GM21381 (cell line): ENCODE results near the gene DOCK1.

Experiments
- ATAC-seq: cut with Tn5 transposase; IDR thresholded peaks from one replicate; pipeline ENCODE4 v1.9.1; 2021; ENCODE audit warnings: mild to moderate bottlenecking, moderate library complexity; ENCODE audit not compliant: unreplicated experiment

DOCK1 gene

DNA sequence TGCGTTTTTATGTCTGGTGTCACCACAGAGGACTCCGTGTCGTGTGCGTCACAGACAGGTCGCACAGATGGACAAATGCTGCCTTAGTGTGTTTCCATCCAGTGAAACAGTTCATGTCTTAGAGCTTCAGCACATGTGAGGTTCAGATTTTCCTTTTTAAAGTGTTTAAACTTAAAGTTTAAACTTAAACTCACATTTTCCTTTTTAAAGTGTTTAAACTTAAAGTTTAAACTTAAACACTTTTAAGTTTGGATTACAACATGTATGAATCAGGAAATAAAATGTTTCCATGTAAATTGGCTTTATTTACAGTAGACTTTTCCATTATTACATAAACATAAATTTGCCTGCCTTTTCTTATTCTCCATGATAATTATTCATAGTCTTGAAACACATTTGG lies 223.9 kb downstream of the DOCK1 start:
- no peak for ATAC-seq

GRCh38 chr10:127132451-127132850 lies 227.2 kb downstream of the DOCK1 start:
- no peak for ATAC-seq

DNA sequence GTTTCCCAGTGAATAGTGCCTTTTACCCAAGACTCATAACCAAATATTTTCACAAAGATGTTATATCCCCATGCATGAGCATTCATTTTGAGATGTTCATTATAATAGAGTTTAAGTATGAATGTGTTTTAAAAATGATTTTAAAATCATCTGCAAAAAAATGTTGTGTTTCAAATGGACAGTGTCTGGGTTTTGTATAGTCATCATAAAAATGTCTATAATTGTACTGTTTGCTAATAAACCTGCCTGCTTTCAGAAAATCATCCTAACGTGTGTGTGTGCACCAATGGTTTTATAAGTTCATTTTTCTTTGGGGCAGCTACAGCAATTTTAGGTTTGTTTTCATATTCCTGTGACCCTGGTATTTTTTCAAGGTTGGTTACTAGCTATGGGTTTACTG lies 228.0 kb downstream of the DOCK1 start:
- no peak for ATAC-seq

DNA sequence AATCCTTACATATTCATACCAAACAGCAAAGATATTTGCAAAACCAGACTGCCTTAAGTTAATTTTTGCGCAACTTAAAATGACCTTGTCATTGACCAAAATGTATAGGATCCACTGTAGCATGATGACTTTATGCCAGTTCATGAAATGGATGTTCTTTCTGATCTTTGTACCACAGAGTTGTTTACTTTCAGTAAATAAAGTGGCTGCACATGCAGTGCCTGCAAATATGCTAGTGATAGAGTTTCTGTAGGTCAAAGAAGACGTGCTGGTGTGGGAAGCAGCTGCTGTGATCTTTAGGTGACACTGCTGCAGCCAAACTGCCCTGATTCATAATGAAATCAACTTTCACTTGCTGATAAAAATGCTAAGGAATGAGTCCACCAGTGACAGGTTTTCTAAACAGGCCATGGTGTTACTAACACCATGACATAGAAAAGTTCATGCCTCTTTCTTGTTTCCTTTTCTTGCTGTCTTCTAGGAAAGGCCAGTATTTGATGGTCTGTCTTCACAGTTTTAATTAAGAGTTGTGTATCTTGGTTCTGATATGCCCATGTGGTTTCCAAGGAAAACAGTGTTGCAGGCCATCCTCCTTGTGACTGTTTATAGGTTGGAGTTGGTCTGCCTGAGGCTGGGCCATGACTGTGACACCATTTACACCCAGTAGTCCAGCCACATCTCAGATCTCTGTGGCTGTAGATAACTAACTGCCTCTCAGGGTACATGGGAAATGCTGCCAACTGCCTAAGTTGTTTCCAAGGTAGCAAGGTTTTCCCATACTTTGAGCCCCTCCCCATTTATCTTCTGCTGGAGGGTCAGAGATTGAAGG lies 228.7 kb downstream of the DOCK1 start:
- ATAC-seq: no peak

DNA sequence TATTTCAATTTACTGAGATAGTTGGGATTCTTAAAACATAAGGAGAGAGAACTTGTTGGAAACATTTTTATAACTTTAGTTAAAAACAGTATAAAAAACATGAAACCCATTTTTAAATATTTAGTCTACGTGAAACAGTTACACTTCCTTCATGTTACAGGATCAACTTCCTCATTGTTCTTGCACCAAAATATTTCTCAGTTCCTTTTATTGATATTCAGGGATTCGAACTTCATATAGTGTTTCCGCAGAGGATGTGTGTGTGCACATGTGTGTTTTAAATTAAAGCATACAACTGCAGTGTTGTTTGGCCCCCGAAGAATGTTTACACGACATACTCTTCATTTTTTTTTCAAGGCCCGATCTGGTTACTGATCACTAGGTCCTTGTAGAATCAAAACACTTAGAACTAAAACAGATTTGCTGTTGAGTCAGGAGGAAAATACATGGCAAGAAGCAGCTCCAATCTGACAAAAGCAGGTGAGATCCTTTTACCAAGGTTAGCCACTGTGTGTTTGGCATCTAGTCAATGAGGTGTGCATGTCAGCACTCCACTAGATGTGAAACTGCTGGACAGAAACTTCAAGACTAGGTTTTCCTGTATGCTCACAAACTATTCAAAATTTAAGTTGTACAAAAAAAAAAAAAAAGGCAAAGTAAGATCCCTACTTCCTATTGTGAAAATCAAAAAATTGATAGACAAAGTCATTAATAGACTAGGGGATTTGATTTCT lies 230.8 kb downstream of the DOCK1 start:
- ATAC-seq: no peak

DNA sequence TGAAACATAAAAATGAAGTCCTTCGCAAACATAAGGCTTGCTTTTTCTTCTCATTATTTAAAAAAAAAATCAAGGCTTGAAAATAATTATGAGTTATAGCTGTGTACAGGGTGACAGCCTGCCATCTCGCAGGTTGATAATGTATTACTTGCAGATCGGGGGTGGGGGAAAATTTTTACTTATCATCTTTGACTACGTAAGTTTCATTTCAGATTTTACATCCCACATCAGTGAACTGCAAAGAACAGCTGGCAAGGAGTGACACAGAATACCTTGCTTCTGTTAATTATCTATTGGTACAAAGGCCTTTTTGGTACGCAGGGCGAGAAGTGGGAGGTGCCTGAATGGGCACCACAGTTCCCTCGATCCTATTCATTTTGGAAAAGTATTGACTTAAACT lies 232.2 kb downstream of the DOCK1 start:
- ATAC-seq: no peak

GRCh38 chr10:127142136-127142535 lies 236.9 kb downstream of the DOCK1 start:
- ATAC-seq: no peak

DNA sequence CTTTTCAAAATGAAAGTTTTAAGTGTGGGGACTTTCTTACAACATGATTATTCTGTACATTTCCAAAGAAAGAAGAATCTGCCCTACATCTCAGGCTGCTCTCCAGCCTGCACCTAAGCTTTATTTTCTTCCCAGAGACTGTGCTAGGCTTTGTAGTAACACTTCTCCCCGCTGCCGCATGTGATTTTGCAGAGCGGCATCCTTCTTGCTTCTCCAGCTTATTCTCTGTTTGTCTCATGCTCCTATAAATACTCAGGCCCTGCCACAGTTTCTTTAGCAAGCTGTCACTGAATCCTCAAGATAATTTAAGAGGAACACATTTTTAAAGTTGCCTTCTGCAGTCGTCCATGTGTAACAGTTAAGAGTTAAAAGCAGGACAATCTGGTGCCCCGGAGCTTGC lies 237.6 kb downstream of the DOCK1 start:
- ATAC-seq: no peak

DNA sequence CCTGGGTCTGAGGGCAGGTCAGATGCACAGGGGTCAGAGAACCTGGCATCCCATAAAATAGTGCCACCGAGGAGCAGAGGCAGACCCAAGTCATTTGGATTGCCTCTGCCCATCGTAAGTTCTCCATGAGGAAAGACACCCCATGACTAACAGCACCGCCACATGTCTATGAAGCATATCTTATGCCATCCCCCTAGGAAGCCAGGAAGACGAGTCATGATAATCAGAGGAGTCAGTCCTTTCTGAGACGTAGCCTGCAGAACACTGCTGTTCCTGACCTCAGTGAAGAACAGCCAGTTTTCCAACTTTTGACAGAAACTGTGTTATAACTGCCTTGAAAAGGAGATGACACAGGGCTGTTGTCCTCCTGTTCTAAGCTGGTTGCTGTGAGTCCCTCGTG lies 239.9 kb downstream of the DOCK1 start:
- ATAC-seq: no peak

DNA sequence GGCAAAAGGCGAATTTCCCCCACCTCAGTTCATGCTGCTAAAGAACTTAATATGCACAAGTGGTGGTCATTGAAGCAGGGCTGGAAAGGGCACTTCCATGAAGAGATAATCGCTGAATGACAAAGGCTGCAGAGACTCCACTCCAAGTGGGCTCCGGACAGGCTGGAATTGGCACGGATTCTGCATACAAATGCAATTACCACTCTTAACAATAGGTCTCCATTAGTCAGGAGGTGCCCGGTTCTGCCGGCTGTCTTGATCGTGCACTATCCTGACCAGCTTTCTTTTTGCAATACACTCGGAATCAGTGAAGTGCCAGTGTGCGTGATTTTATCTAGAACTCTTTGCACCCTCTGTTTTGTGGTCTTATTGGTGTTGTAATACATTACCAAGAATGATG lies 241.4 kb downstream of the DOCK1 start:
- no peak for ATAC-seq

GRCh38 chr10:127148066-127148932 lies 243.1 kb downstream of the DOCK1 start:
- no peak for ATAC-seq

GRCh38 chr10:127148933-127149220 lies 243.6 kb downstream of the DOCK1 start:
- no peak for ATAC-seq

- ATAC-seq: no peak
These were observed 244.4 kb downstream of the DOCK1 start for GRCh38 chr10:127149501-127150081.

GRCh38 chr10:127150136-127150535 lies 244.9 kb downstream of the DOCK1 start:
- no peak for ATAC-seq

DNA sequence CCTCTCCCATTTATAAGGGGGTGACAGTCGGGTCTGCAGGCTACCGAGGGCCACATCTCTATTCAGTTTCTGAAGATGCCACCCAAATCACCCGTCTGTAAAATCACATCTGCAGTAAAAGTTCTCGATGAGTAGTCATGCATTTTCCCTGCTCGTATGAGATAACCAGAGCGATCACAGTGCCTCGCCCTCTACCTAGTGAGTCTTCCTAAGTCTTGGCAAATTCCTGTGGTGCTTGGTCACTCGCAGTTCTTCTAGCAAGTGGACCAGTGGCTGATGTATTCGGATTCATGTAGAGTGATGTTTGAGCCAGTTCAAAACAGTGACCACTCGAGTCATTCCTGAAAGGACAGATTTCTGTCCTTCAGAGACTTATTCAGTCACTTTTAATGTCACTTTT lies 246.3 kb downstream of the DOCK1 start:
- ATAC-seq: no peak

- ATAC-seq: no peak
These were observed 246.9 kb downstream of the DOCK1 start for GRCh38 chr10:127151981-127152699.

DNA sequence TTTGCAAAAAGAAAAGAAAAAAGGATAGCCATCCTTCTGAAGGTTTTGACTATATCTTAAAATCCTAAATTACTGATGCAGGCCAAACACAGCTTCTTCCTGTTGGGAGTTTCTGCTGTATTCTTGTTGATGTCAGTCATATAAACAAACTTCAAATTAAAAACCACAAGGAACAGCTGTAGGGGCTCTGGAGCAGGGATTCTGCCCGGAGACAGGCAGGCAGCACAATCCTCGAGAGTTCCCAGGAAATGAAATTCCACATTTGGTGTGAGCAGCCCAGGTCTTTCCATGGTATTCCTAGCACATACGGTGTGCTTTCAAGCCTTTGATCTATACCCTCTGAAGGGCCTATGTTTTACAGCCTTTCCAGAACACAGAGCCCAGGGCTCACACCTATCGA lies 248.0 kb downstream of the DOCK1 start:
- no peak for ATAC-seq

DNA sequence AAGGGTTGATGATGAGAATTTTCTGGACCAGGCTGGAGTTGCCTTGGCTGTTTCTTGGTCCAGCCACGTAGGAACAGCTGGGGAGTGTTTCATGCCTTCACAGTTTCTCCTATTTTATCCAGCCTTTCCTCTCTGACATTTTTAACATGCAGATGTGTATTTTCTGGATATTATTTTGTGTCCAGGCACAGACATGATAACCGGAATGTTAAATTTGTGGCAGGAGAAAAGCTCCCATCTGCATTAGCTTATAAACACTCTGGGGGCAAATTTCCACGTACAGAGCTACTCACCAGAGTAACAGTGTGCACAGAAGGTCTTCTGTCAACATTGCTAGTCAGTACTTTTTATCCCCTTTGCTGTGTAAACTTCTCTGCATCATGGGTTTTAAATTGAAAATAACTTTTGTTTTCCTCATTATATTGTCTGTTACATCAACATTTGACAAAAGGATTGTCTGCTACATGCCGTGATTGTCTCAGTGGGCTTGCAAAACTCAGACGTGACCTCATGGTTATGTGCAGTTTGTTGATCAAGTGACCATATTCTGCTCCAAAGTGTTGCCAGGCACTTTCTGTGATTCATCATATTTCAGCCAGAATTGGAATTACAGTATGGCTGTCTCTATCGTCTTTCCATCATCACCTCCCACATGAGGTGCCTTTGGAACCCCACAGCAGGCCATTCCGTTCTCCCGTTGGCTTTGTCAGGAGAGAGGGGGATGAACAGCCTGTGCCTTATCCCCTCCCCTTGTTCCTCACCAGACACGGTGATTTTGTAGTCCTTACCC lies 249.8 kb downstream of the DOCK1 start:
- ATAC-seq: no peak

DNA sequence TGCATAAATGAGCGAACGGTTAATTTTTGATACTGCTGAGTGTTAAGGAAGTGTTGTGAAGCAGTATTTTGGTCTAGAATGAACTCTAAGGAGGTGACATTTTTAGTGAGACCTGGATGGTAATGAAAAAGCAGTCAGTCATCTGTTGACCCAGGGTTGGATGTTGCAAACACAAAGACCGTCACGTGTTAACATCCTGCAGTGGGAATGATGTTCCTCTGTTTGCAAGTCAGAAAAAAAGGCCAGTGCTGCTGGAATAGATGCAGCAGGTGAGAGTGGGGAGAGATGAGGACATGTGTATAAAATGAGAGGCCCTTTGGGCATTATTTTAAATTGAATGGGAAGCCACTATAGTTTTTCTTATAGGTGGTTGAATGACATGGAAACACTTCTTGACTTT lies 251.9 kb downstream of the DOCK1 start:
- no peak for ATAC-seq
